GM12801 (cell line): ENCODE measurements around the gene USP49.

Experiments
- CTCF ChIP-seq: IDR thresholded peaks from one replicate; pipeline ENCODE4 v1.5.1; 2011; ENCODE audit warnings: control low read depth; ENCODE audit not compliant: insufficient read length; ENCODE audit errors: extremely low read depth

Gene USP49

GRCh38 chr6:41799559-41799911, 95.6 kb downstream of the USP49 start:
- TF ChIP-seq CTCF = no peak

GRCh38 chr6:41798901-41799558, 96.1 kb downstream of the USP49 start:
- TF ChIP-seq CTCF = no peak

- TF ChIP-seq CTCF = no peak
Measured at GRCh38 chr6:41796474-41796873, 98.7 kb downstream of the USP49 start.

- no peak for TF ChIP-seq CTCF
Measured at GRCh38 chr6:41791984-41792383, 103.2 kb downstream of the USP49 start.

GRCh38 chr6:41791305-41791704, 103.9 kb downstream of the USP49 start:
- no peak for TF ChIP-seq CTCF

- TF ChIP-seq CTCF = no peak
Measured at GRCh38 chr6:41790045-41790444, 105.1 kb downstream of the USP49 start.

- TF ChIP-seq CTCF = no peak
Measured at GRCh38 chr6:41789390-41789724, 105.8 kb downstream of the USP49 start.
